GM18868 (cell line): ENCODE measurements around the gene LMNB1.
A peak's percentile ranks its signal among the peaks of the same experiment; 100 is the strongest.
"Not testable (repeated sequence)": the region's sequence is repeated elsewhere in the genome, so short reads cannot be mapped to it uniquely, and the experiment has no call there.

Source experiments
- ATAC-seq: cut with Tn5 transposase; IDR thresholded peaks from one replicate; pipeline ENCODE4 v1.9.1; 2021; ENCODE audit warnings: mild to moderate bottlenecking, moderate library complexity; ENCODE audit not compliant: unreplicated experiment

Gene LMNB1

DNA sequence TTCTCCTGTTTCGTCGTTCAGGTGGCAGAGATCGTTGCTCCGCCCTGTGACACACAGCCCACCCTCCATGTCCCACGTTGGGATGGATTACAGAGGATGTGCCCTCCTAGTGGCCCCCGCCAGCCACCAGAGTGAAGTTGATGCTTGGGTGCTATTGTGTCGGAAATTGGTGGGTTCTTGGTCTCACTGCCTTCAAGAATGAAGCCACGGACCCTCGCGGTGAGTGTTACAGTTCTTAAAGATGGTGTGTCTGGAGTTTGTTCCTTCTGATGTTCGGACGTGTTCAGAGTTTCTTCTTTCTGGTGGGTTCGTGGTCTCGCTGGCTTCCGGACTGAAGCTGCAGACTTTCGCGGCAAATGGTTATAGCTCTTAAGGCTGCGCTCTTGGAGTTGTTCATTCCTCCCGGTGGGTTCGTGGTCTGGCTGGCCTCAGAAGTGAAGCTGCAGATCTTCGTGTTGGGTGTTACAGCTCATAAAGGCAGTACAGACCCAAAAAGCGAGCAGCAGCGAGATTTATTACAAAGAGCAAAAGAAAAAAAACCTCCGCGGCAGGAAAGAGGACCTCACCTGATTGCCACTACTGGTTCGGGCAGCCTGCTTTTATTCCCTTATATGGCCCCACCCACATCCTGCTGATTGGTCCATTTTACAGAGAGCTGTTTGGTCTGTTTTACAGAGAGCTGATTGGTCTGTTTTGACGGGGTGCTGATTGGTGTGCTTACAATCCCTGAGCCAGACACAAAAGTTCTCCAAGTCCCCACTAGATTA, 76.8 kb downstream of the LMNB1 start:
- not testable (repeated sequence) for ATAC-seq

GRCh38 chr5:126854526-126855110, 77.7 kb downstream of the LMNB1 start:
- ATAC-seq, result no peak

GRCh38 chr5:126855266-126855665, 78.3 kb downstream of the LMNB1 start:
- no peak for ATAC-seq

GRCh38 chr5:126857472-126858410, 80.8 kb downstream of the LMNB1 start:
- no peak for ATAC-seq

GRCh38 chr5:126858441-126858840, 81.5 kb downstream of the LMNB1 start:
- ATAC-seq, result no peak

GRCh38 chr5:126863402-126863801, 86.5 kb downstream of the LMNB1 start:
- ATAC-seq, result no peak

DNA sequence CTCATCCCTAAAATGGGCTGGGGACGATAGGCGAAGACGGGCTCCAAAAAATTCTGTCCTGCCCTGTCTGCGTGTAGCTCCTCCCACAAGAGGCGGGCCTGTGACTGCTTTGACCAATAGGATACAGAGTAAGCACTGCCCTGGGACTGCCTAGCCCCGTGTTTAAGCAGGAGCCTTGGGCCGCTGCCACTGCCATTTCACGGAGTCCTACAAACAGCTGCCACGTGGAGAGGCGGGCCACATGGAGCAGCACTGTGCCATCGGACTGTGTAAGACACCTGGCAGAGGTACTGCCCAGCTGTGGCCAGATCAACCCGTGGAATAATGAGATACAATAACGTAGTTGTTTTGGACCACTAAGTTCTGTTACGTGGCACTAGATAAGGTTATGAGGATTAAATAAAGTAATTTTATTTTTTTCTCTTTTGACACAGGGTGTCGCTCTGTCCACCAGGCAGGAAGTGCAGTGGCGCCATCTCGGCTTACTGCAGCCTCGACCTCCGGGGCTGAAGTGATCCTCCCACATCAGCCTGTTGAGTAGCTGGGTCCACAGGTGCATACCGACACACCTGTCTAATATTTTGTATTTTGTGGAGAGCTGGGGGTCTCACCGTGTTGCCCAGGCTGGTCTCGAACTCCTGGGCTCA, 87.2 kb downstream of the LMNB1 start:
- ATAC-seq, result no peak

DNA sequence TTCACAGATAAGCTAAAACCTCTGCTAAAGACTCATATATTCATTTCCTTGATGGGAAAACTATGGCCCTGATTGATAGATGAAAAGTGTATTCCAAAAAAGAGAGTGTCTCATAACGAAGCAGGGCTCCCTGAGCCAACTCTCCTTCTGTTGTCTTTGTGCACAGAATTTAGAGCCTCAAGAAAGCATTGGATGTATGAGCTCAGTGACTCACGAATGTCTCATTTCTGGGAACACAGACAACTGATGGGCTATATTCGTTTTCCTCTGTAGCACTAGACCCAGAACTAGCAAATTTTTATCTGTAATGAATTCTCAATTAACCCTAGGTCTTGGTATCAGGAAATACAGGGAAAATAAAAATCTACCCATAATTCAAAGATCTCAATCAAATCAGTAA, 88.4 kb downstream of the LMNB1 start:
- ATAC-seq, result no peak

- no peak for ATAC-seq
These were observed 90.1 kb downstream of the LMNB1 start for GRCh38 chr5:126866851-126867636.

GRCh38 chr5:126868338-126869004, 91.5 kb downstream of the LMNB1 start:
- no peak for ATAC-seq

DNA sequence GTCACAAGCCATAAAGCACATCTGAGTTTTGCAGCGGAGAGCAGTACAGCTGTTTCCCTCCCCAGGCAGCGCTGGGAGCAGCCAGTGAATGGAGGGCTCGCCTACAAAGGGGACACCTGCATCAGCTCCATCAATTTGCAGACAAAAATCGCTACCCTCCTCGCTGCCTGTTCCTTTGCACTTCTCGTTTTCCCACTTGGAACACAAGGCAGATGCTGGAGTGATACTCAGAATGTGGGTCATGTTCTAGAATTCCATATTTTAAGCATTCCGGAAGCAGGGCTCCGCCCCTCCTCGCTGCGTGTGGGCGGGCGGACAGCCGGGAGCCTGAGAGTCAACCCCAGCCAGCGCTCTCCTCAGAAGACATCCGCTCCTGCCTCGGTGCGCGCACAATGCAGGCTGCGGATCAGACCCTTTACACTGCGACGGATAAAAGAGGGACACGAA, 92.1 kb downstream of the LMNB1 start:
- ATAC-seq, result peak; percentile 73

GRCh38 chr5:126871441-126871840, 94.5 kb downstream of the LMNB1 start:
- ATAC-seq, result no peak

- ATAC-seq, result no peak
These were observed 95.8 kb downstream of the LMNB1 start for GRCh38 chr5:126872561-126873354.

- no peak for ATAC-seq
These were observed 98.4 kb downstream of the LMNB1 start for GRCh38 chr5:126875303-126875785.

GRCh38 chr5:126877602-126878001, 100.7 kb downstream of the LMNB1 start:
- ATAC-seq, result no peak

- ATAC-seq, result no peak
These were observed 101.1 kb downstream of the LMNB1 start for GRCh38 chr5:126878085-126878484.

DNA sequence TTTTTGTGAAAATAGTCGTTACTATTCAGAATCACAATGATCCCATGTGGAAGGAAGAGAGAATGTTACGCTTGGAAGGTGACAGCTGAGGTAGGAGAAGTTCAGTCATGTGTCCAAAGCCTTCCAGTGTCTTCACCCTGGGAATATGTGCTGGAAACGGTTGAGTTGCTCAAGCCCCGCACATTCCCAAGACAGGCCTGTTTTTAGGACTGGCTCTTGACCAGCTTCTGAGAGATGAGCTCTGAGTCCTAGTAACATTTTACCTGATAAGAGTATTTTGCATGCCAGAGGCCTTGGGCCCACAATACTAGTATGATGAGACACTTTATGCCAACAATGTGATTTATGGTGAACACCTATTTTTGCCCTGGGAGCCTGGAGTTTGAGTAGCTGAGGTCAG, 101.7 kb downstream of the LMNB1 start:
- ATAC-seq, result no peak

- ATAC-seq, result no peak
These were observed 105.1 kb downstream of the LMNB1 start for GRCh38 chr5:126881821-126882600.
